Skin of body (tissue), 2 donors: Measurements from ENCODE around the gene ECSCR. TPM values are rescaled to one million over a fixed set of nuclear protein-coding genes. Genes with fewer than 3 reads are reported as not detected.

Source experiments
- DNase-seq: peaks from one replicate; lab custom pipeline; 2025; lab: John Stamatoyannopoulos, UW
- total RNA-seq: library from RNA; depleted of rRNA; stranded (reverse); fragments of >200 nt; gene quantifications from one replicate; pipeline ENCODE4 v1.2.3, GENCODE V29; 2014

The ECSCR gene
- total RNA-seq, 1 donor from 2014 or later, result 11.9 TPM

DNA sequence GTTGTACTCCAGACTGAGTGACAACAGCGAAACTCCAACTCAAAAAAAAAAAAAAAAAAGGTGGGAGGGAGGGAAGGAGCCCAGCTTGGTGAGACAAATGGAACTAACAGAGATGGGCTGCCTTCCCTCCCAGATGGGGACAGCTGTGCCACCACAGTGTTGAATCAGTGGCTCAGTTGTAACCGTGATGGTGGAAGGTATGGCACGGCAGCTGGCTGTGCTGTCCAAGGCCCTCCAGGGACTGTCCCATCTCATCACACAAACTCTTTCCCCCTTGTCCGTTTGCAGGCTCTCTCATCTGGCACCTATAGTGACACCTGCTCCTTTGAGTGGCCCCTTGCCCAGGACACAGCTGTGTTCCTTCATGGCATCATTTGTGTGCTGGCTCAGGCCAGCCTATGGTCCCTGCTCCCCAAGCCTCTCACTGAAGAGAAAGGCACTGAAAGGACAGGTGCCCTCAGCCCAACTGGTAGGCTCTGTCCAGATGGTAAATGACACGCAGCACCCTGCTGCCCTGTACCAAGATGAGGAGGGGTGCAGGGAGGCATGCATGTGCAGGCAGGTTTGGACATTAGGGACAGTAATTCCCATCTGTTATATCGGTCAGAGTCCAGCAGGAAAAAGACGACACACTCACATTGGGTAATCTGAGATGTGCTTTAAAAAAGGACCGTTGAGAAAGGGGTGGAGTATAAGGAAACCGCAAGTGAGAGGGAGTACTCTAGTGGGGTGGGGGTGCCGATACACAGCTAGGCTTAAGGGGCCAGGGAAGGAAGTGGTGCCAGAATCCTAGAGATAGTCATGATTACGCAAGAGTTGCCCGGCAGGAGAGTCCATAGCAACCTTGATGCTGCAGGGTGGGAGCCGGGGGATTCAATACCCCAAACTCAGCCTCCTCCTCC lies 12.6 kb upstream of the ECSCR start:
- DNase-seq, result no peak

- DNase-seq, result peak; percentile 26
Measured at GRCh38 chr5:139473565-139473964, 11.0 kb upstream of the ECSCR start.

- DNase-seq, result no peak
Measured at GRCh38 chr5:139473105-139473504, 10.6 kb upstream of the ECSCR start.

DNA sequence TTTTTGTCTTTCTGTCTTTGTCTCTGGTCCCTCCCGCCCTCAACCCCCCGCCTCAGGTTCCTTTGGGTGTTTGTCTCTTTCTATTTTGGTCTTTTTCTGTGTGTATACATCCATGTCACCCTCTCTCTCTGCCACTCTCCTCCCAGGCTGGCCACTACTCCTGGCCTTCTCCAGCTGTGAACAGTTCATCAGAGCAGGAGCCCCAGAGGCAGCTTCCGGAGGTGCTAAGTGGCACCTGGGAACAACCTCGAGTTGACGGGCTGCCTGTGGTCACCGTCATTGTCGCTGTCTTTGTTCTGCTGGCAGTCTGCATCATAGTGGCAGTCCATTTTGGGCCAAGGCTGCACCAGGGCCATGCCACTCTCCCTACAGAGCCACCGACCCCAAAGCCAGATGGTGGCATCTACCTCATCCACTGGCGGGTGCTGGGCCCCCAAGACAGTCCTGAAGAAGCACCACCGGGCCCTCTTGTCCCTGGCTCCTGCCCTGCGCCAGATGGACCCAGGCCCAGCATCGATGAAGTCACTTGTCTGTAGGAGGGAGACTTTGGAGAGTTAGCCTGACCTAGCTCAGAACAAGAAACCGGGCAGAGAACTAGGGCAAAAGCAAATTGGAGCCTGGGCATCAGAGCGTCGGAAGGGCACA lies 10.0 kb upstream of the ECSCR start:
- no peak for DNase-seq

- no peak for DNase-seq
Measured at GRCh38 chr5:139470821-139471300, 8.3 kb upstream of the ECSCR start, which contains the start of gene SMIM33. Gene SMIM33, plus strand, starts transcription at chr5:139471004. Its CDS starts 118 bp downstream, at chr5:139471122.

DNA sequence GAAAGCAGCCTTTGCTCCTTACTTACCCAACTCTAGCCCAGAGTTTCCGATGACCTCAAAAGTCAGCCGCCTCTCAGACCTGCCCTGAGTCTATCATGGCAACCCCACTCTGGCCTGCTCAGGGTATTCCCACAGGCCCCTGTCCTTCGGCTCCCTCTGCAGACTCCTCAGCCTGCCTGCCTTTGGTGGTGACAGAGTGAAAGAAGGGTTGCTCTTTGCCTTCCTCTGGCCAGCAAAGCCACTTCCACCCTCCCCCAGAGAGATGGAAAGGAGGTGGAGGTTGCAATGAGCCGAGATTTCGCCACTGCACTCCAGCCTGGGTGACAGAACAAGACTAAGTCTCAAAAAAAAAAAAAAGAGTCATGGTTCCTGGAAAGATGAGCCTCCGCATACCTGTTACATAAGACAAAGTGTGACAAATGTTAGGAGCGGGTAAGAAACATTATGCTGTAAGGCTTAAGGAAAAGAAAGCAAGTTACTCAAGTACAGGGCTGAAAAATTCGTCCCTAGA lies 5.9 kb upstream of the ECSCR start:
- DNase-seq, result no peak

- DNase-seq, result no peak
Measured at GRCh38 chr5:139461698-139462097, 845 bp downstream of the ECSCR start.

DNA sequence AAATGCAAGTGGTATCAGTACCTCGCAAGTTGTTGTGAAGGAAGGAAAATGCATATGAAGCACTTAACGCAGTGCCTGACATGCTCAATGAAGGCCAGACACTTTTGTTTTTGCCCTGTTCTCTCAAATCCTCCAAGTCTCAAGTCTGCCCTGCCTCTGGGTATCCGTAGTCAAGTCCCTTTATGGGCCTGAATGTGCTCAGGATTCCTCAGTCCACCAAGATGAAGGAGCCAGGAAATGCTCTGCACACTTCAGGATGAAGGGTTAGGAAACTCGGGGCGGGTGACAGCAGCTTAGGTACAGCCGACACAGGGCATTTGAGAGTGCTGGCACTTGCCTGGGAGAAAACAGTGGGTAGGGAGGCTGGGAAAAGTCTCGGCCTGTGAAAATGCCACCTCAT lies 1.4 kb downstream of the ECSCR start:
- DNase-seq, result no peak

DNA sequence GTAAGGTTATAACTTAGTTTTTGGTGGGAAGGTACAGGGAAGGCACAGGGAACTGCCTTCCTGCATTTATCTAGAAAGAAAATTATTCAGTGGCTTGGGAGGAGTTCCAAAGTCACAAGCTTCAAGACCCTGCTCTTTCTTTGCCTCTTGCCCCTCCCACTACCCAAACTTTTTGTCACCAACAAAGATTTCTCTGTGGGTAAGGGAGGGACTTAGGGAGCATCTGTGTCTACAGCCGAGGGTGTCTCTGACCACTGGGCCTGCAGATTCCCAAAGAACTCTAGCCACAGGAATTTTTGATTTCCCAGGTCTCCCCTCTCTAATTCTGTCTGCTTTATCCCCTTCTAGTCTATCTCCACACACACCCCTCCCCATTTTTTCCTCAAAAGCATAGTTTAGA lies 2.1 kb downstream of the ECSCR start:
- DNase-seq, result no peak

DNA sequence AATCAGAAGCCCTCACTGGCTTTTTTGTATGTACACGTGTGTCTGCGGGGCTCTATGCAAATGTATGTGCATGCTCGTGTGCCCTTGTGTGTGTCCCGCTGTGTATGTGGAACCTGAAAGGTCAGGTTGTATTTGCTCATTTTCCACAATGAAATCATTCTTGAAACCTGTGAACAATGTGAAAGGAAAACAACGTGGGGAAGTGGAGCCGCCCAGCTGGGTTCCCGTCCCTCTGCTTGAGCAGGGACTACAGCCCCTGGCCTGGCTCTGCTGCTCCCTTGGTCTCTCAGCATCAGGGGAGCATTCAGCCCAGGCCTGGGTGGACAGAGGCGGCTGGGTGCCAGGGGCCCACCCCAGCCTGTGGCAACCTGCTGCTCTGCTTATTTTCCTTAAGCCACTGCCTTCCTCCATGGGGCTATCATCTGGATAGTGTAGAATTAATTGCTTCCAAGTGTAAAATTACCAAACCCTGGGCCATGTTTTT lies 3.0 kb downstream of the ECSCR start:
- DNase-seq, result no peak

DNA sequence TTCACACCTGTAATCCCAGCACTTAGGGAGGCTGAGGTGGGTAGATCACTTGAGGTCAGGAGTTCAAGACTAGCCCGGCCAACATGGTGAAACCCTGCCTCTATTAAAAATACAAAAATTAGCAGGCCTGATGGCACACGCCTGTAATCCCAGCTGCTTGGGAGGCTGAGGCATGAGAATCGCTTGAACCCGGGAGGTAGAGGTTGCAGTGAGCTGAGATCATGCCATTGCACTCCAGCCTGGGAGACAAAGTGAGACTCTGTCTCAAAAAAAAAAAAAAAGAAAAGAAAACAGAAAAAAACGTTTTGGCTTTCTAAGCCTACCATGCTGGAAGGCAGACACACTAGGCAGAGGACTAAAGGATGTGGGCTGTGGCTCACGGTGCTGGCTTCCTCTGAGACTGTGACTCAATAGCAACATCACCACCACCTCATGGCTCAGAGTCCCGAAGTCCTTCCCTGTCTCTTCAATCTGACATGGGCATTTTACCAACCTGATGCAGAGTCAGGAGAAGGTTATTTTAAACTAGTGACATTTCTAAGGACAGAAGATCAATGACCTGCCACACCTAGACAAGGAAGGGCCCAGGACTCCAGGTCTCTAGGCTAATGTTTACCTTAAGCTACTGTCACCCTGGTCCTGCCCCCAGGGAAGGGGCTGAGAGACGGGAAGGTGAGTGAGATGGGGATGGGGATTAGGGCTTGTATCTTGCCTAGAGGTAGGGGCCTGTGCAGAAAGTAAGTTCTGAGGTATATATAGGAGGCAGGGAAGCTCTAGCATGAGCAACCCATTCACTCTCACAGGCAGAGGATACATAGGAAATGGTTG lies 3.7 kb downstream of the ECSCR start:
- DNase-seq, result no peak

- DNase-seq, result no peak
Measured at GRCh38 chr5:139457653-139458306, 4.8 kb downstream of the ECSCR start.

DNA sequence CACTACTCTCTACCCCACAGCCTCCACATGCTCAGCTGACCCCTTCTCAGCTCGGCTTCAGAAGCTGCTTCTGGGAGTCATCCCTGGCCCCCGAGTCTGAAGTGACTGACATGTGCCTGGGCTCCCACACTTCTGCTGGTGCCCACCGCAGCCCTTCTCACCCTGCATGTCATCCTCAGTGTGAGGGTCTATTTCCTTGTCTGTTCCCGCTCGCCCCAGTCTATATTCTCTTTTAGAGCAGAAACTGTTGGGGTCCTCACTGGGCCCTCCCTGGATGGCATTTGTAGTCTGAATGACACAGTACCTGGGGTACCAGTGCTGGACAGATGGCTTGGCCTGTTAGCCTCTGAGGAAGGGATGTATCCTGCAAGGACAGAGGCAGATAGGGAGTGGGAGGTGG lies 5.3 kb downstream of the ECSCR start:
- no peak for DNase-seq

DNA sequence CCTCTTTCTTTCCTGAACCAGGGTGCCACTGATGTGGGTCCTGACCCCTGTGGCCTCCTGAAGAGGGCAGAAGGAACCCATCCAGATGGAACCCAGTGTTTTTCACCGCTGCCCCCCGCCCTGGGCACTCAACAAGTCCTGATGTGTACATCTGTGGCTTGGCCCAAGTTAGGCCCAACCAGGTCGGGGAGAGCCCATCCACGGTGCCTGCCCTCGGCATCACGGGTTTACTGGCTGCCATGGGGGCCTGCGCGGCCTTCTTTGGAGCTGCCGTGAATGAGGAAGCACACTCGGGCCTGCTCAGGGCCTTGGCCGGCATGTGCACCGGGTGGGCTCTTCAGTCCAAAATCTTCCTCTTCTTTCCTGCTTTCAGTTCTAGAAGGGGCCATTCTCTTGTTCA lies 5.8 kb downstream of the ECSCR start:
- DNase-seq, result no peak

DNA sequence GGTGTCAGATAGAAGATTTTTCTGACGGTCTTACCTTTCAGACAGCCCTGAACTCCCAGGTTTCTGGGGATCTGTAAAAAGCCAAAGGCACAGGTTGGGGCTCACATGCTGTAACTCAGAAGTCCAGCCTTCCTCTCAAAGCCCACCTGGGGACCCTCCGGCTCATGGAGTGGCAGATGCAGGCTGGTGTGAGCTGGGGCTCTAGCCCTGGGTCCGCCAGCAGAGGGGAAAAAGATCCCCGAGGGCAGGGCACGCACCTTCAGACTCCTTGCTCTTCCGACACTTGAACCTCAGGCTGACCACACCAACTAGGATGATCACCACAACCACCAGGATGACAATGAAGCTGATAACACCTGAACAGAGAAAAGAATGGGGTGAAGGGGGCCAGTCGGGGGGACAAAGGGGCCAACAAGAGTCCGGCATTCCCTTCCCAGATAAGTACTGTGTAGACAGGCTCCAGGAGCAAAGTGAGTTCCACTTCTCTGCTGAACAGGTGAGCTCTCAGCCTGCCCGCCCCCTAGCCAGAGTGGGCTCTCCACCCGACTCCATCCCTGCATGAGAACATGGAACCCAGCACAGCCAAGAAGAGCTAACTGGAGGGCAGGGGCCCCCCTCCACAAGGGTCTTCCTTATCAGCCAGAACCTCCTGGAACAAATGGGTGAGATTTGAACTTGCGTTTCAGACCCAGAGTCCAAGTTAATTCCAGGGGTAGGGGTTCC lies 7.8 kb downstream of the ECSCR start:
- no peak for DNase-seq

DNA sequence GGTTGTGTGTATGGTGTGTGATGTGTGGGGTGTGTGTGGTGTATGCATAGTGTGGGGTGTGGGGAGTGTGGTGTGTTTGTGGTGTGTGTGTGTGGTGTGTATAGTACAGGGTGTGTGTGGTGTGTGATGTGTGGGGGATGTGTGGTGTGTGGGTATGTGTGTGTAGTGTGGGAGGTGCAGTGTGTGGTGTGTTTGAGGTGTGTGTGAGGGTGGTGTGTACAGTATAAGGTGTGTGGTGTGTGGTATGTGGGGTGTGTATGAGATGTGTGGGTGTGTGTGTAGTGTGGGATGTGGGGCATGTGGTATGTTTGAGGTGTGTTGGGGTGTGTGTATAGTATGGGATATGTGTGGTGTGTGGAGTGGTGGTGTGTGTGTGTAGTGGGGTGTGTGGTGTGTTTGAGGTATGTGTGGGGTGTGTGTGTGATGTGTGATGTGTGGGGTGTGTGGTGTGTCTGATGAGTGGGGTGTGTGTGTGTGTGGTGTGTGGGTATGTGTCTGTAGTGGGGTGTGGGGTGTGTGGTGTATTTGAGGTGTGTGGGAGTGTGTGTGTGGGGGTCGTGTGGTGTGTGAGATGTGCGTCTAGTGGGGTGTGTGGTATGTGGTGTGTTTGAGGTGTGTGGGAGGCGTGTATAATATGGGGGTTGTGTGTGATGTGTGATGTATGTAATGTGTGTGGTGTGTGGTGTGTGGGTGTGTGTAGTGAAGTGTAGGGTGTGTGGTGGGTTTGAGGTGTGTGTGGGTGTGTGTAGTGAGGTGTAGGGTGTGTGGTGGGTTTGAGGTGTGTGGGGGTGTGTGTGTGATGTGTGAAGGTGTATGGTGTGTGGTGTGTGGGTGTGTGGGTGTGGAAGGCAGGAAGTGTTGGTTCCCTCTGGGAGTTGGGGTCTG lies 8.6 kb downstream of the ECSCR start:
- DNase-seq, result no peak

- DNase-seq, result no peak
Measured at GRCh38 chr5:139451878-139452660, 10.5 kb downstream of the ECSCR start.

- no peak for DNase-seq
Measured at GRCh38 chr5:139451176-139451575, 11.4 kb downstream of the ECSCR start.
